H1 (cell line): ENCODE measurements around the gene FHIT. TPM values are rescaled to one million over a fixed set of nuclear protein-coding genes. Genes with fewer than 3 reads are reported as not detected.

Experiments
- CTCF ChIA-PET: fragments of 300-600 bp; sonication (Branson Sonifier 250); formaldehyde crosslinking; loops from one replicate; lab custom pipeline; 2021; ENCODE audit not compliant: partially characterized antibody; lab: Charles Lee
- POLR2A ChIA-PET: fragments of 300-600 bp; sonication (Branson Sonifier 250); formaldehyde crosslinking; loops from one replicate; lab custom pipeline; 2021; ENCODE audit warnings: inconsistent platforms; ENCODE audit not compliant: partially characterized antibody; lab: Charles Lee
- DNase-seq, 2 experiments: peaks; one replicate each; pipeline versions ENCODE4 v3.0.0 to v3.0.0-alpha.2; 2010 to 2022; ENCODE audit warnings: low spot score in 2 of 2, low read depth in 1 of 2, mixed read lengths in 1 of 2
- FAIRE-seq: peaks from 2 replicates; lab custom pipeline; 2011; peaks lifted over from hg19 to GRCh38; lab: Jason Lieb, UNC
- H2AFZ ChIP-seq: 2 replicates; pipeline ENCODE4 v1.8.1; 2012; ENCODE audit warnings: low read length, inconsistent platforms
- H2AK5ac ChIP-seq: 2 replicates; pipeline ENCODE4 v1.6.1; 2013; ENCODE audit warnings: low read depth, low read length
- H2BK120ac ChIP-seq: replicated peaks from 2 replicates; pipeline ENCODE3; 2013; ENCODE audit warnings: low read depth, low read length, inconsistent platforms
- H2BK12ac ChIP-seq: 2 replicates; pipeline ENCODE4 v1.6.1; 2013; ENCODE audit warnings: low read depth, low read length
- H2BK15ac ChIP-seq: 2 replicates; pipeline ENCODE4 v1.6.1; 2013; ENCODE audit warnings: low read length
- H2BK20ac ChIP-seq: 2 replicates; pipeline ENCODE4 v1.6.1; 2013; ENCODE audit warnings: low read length
- H2BK5ac ChIP-seq: 2 replicates; pipeline ENCODE4 v1.6.1; 2013; ENCODE audit warnings: low read depth, low read length
- H3K14ac ChIP-seq: 2 replicates; pipeline ENCODE4 v1.6.1; 2013; ENCODE audit warnings: inconsistent platforms; ENCODE audit not compliant: insufficient read length
- H3K18ac ChIP-seq: 2 replicates; pipeline ENCODE4 v1.6.1; 2013; ENCODE audit warnings: low read length; ENCODE audit errors: extremely low read depth
- H3K23ac ChIP-seq: 2 replicates; pipeline ENCODE4 v1.6.1; 2013; ENCODE audit warnings: inconsistent platforms; ENCODE audit not compliant: insufficient read length
- H3K23me2 ChIP-seq: 2 replicates; pipeline ENCODE4 v1.6.1; 2013; ENCODE audit warnings: low read depth, low read length
- H3K27ac ChIP-seq: 2 replicates; pipeline ENCODE4 v1.6.1; 2011; ENCODE audit warnings: low read depth, low read length, inconsistent platforms
- H3K27me3 ChIP-seq, 4 experiments: replicated peaks in 1 of 4; 1 replicate in 1 of 4; 2 replicates in 3 of 4; pipeline versions ENCODE4 v1.6.1 to v1.8.1; 2011 to 2013; ENCODE audit warnings: low read length in 3 of 4, mild to moderate bottlenecking in 3 of 4, inconsistent platforms in 2 of 4, mixed read lengths in 2 of 4, moderate library complexity in 1 of 4; ENCODE audit not compliant: control insufficient read depth in 3 of 4, insufficient read depth in 3 of 4; ENCODE audit errors: extremely low read depth in 1 of 4
- H3K36me3 ChIP-seq, 4 experiments: 2 replicates each; pipeline versions ENCODE4 v1.6.1 to v1.8.1; 2011 to 2013; ENCODE audit warnings: mild to moderate bottlenecking in 4 of 4, low read length in 3 of 4, moderate library complexity in 2 of 4, control low read depth in 1 of 4, inconsistent platforms in 1 of 4; ENCODE audit not compliant: insufficient read depth in 4 of 4, control insufficient read depth in 2 of 4
- H3K4ac ChIP-seq: replicated peaks from 2 replicates; pipeline ENCODE3; 2013; ENCODE audit warnings: low read length, low read depth, mixed read lengths, inconsistent platforms; ENCODE audit not compliant: insufficient read length
- H3K4me1 ChIP-seq, 4 experiments: replicated peaks in 1 of 4; 1 replicate in 1 of 4; 2 replicates in 3 of 4; pipeline versions ENCODE4 v1.6.1 to v1.8.1; 2011 to 2013; ENCODE audit warnings: low read length in 3 of 4, inconsistent platforms in 2 of 4, mixed read lengths in 1 of 4; ENCODE audit not compliant: insufficient read depth in 4 of 4, control insufficient read depth in 3 of 4
- H3K4me2 ChIP-seq, 2 experiments: 2 replicates each; pipeline versions ENCODE4 v1.6.1 to v1.8.1; 2011 to 2013; ENCODE audit warnings: low read depth in 2 of 2, low read length in 2 of 2, control low read depth in 1 of 2, inconsistent platforms in 1 of 2, mild to moderate bottlenecking in 1 of 2; ENCODE audit not compliant: insufficient read depth in 1 of 2
- H3K4me3 ChIP-seq, 4 experiments: fragments of 200-600, 300-600 bp in 1 of 4; sonication (generic), shearing (Covaris generic), sonication (Bioruptor Twin) in 1 of 4; 2 replicates each; pipeline versions ENCODE4 v1.5.1 to v1.8.1; 2011 to 2016; ENCODE audit warnings: low read length in 4 of 4, low read depth in 3 of 4, control low read depth in 2 of 4, inconsistent platforms in 2 of 4, mild to moderate bottlenecking in 2 of 4, mixed read lengths in 1 of 4, moderate library complexity in 1 of 4; ENCODE audit not compliant: insufficient read depth in 2 of 4; ENCODE audit errors: extremely low read depth in 1 of 4
- H3K56ac ChIP-seq: replicated peaks from 2 replicates; pipeline ENCODE3; 2013; ENCODE audit warnings: low read depth, mild to moderate bottlenecking, mixed read lengths, low read length, inconsistent platforms; ENCODE audit not compliant: insufficient read length
- H3K79me1 ChIP-seq: 2 replicates; pipeline ENCODE4 v1.6.1; 2013; ENCODE audit warnings: low read depth, low read length, control low read depth
- H3K79me2 ChIP-seq, 2 experiments: 2 replicates each; pipeline versions ENCODE4 v1.6.1 to v1.8.1; 2012 to 2013; ENCODE audit warnings: low read length in 2 of 2, mild to moderate bottlenecking in 2 of 2, inconsistent platforms in 1 of 2; ENCODE audit not compliant: insufficient read depth in 2 of 2, control insufficient read depth in 1 of 2
- H3K9ac ChIP-seq, 4 experiments: replicated peaks in 1 of 4; 1 replicate in 1 of 4; 2 replicates in 3 of 4; pipeline versions ENCODE4 v1.6.1 to v1.8.1; 2011 to 2013; ENCODE audit warnings: low read depth in 3 of 4, low read length in 3 of 4, control low read depth in 2 of 4, mild to moderate bottlenecking in 2 of 4, moderate library complexity in 2 of 4, inconsistent platforms in 1 of 4; ENCODE audit errors: extremely low read depth in 1 of 4
- H3K9me3 ChIP-seq, 2 experiments: 2 replicates each; pipeline versions ENCODE4 v1.6.1 to v1.8.1; 2012 to 2013; ENCODE audit warnings: mild to moderate bottlenecking in 2 of 2, moderate library complexity in 2 of 2, control low read depth in 1 of 2, inconsistent platforms in 1 of 2, low read depth in 1 of 2, low read length in 1 of 2, mixed read lengths in 1 of 2; ENCODE audit not compliant: insufficient read depth in 2 of 2
- H4K20me1 ChIP-seq, 2 experiments: replicated peaks in 1 of 2; 2 replicates each; pipeline versions ENCODE3 to v1.8.1; 2011 to 2013; ENCODE audit warnings: inconsistent platforms in 2 of 2, low read length in 2 of 2, mild to moderate bottlenecking in 1 of 2; ENCODE audit not compliant: insufficient read depth in 2 of 2, control insufficient read depth in 1 of 2
- H4K5ac ChIP-seq: 2 replicates; pipeline ENCODE4 v1.6.1; 2013; ENCODE audit warnings: low read length, low read depth, mixed read lengths, inconsistent platforms; ENCODE audit not compliant: insufficient read length
- H4K8ac ChIP-seq: 2 replicates; pipeline ENCODE4 v1.8.0; 2013; ENCODE audit warnings: mild to moderate bottlenecking, moderate library complexity, low read length, inconsistent platforms; ENCODE audit not compliant: insufficient read depth; ENCODE audit errors: extremely low read depth
- H4K91ac ChIP-seq: replicated peaks from 2 replicates; pipeline ENCODE3; 2013; ENCODE audit warnings: low read length, mixed read lengths, inconsistent platforms; ENCODE audit not compliant: insufficient read length
- ATF3 ChIP-seq: IDR thresholded peaks from 2 replicates; pipeline ENCODE4 v1.6.1; 2011; ENCODE audit warnings: low read depth, mild to moderate bottlenecking, low read length; ENCODE audit not compliant: insufficient read depth
- CBX8 ChIP-seq: fragments of 300-800, 300-1000 bp; sonication (generic); IDR thresholded peaks from 2 replicates; pipeline ENCODE4 v1.7.1; 2016; ENCODE audit warnings: low read depth, low read length, borderline replicate concordance
- E2F6 ChIP-seq: IDR thresholded peaks from 2 replicates; pipeline ENCODE4 v1.6.1; 2012; ENCODE audit warnings: inconsistent platforms
- SRF ChIP-seq: IDR thresholded peaks from 2 replicates; pipeline ENCODE4 v1.6.1; 2011; ENCODE audit warnings: mild to moderate bottlenecking, low read depth, low read length, moderate library complexity
- polyA plus RNA-seq, 7 experiments: library from polyadenylated mRNA; depleted of rRNA in 3 of 7; stranded (reverse) in 5 of 7; unstranded in 2 of 7; fragments of >200 nt in 5 of 7; fragments of 200-250 nt in 2 of 7; gene quantifications; 1 replicate in 5 of 7; 2 replicates in 1 of 7; 4 replicates in 1 of 7; pipeline versions ENCODE4 v1.2.1 to v1.2.3, GENCODE V29; 2011 to 2013; ENCODE audit warnings: missing spikeins in 2 of 7, mixed read lengths in 2 of 7
- total RNA-seq: library from RNA; stranded (reverse); fragmentation: NEBNext Ultra II Directional; extraction: Animal tissue kit (Norgen Biotek cat#: 25700); gene quantifications from 2 replicates; pipeline ENCODE4 v1.2.1, GENCODE V29; 2021

The FHIT gene
- total and polyA plus RNA-seq, 2 of the 8 experiments (the other 6 are each of a cell fraction or from before 2014, with no cell fraction given): 1.2 to 3.2 TPM

- Histone ChIP-seq H2BK15ac (no peak overlapping the region), H4K20me1 (no peaks in the 10 kb centered on the region), H2BK20ac (no peak overlapping the region), H3K27ac (no peak overlapping the region), H2AK5ac (no peak overlapping the region), H3K23me2 (no peaks in the 10 kb centered on the region; the same call in 1 of the 2 replicates), H3K4me1 (no peaks in the 10 kb centered on the region), H3K4ac (no peak overlapping the region), H2BK5ac (no peak overlapping the region), H4K91ac (no peak overlapping the region), H3K9ac (no peak overlapping the region), H2BK120ac (no peak overlapping the region), H3K79me2 (no peaks in the 10 kb centered on the region), H3K9me3 (peaks cover 0 to 5% of the 10 kb centered on the region in 2 experiments; a peak in 1 of 4 replicates), H3K4me2 (no peak overlapping the region), H2AFZ (no peak overlapping the region), H3K14ac (no peak overlapping the region), H3K79me1 (no peaks in the 10 kb centered on the region), H3K36me3 (no peaks in the 10 kb centered on the region), H4K5ac (no peak overlapping the region), H2BK12ac (no peak overlapping the region), H3K27me3 (no peaks in the 10 kb centered on the region), H4K8ac (no peak overlapping the region), H3K56ac (no peak overlapping the region), H3K18ac (no peak overlapping the region), H3K4me3 (no peak overlapping the region), H3K23ac (no peak overlapping the region)
- ChIA-PET CTCF (interaction anchor here (0.6 kb wide), 1 partner anchor 10 kb away, joined by 4 read pairs; no protein-coding TSS in a partner anchor), POLR2A (no interaction called here)
- DNase-seq (no peak), FAIRE-seq (no peak)
- TF ChIP-seq E2F6 (no peak), SRF (no peak), ATF3 (no peak), CBX8 (no peak)
Observed at GRCh38 chr3:60073942-60074341, 1177.3 kb downstream of the FHIT start.
